B cell (primary cell): ENCODE results near the gene HRK.

ENCODE experiments used
- EZH2 ChIP-seq: IDR thresholded peaks from 2 replicates; pipeline ENCODE4 v1.6.1; 2012; ENCODE audit warnings: borderline replicate concordance, low read depth, mild to moderate bottlenecking, moderate library complexity, low read length; ENCODE audit not compliant: insufficient read depth, poor library complexity, severe bottlenecking
- TF ChIP-seq, protein P1 (sequence below): fragments of 200-600 bp; IDR thresholded peaks from one replicate; pipeline ENCODE4 v1.8.0; 2022; ENCODE audit warnings: antibody characterized with exemption, mild to moderate bottlenecking

DNA sequence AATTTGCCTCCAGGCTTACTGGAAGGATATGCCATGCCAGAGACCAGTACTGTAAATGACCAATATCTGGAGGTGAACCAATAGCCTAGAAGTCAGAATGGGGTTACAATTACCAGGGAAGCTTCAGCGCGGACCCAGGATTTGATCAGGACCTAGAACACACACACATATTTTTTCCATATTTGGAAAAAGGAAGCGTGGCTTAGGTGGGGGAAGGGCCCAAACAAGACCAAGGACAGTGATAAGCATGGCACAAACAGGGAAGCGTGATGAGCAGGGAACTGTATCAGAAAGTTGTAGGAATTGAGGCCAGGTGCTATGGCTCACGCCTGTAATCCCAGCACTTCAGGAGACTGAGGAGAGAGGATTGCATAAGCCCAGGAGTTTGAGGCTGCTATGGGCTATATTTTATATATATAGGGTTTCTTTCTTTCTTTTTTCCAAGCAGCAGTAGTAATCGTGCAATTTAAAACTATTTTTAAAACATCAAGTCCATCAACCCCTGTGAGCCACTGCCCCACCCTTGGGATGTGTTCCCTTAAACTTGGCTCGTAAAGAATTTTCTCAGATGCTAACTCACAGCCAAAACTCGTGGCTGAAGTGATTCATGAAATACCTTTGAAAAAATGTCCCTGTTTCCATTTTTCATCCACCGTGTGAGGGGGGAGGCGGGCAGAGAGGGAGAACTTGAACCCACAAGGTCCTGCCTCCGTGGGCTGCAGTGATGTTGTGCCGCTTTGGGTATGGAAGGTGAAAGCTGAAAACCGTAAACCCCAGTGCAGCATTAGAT lies 16.7 kb downstream of the HRK start:
- TF ChIP-seq, protein P1, sequence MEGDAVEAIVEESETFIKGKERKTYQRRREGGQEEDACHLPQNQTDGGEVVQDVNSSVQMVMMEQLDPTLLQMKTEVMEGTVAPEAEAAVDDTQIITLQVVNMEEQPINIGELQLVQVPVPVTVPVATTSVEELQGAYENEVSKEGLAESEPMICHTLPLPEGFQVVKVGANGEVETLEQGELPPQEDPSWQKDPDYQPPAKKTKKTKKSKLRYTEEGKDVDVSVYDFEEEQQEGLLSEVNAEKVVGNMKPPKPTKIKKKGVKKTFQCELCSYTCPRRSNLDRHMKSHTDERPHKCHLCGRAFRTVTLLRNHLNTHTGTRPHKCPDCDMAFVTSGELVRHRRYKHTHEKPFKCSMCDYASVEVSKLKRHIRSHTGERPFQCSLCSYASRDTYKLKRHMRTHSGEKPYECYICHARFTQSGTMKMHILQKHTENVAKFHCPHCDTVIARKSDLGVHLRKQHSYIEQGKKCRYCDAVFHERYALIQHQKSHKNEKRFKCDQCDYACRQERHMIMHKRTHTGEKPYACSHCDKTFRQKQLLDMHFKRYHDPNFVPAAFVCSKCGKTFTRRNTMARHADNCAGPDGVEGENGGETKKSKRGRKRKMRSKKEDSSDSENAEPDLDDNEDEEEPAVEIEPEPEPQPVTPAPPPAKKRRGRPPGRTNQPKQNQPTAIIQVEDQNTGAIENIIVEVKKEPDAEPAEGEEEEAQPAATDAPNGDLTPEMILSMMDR = no peak
- no peak for TF ChIP-seq EZH2
